HG03571 (cell line): ENCODE measurements around the gene POU2F1.
A peak's percentile ranks its signal among the peaks of the same experiment; 100 is the strongest.
"Not testable (repeated sequence)": the region's sequence is repeated elsewhere in the genome, so short reads cannot be mapped to it uniquely, and the experiment has no call there.

Experiments
- ATAC-seq: cut with Tn5 transposase; IDR thresholded peaks from one replicate; pipeline ENCODE4 v1.9.1; 2021; ENCODE audit not compliant: unreplicated experiment

POU2F1 gene

GRCh38 chr1:167305706-167306277, 85.1 kb downstream of the POU2F1 start:
- ATAC-seq = no peak

DNA sequence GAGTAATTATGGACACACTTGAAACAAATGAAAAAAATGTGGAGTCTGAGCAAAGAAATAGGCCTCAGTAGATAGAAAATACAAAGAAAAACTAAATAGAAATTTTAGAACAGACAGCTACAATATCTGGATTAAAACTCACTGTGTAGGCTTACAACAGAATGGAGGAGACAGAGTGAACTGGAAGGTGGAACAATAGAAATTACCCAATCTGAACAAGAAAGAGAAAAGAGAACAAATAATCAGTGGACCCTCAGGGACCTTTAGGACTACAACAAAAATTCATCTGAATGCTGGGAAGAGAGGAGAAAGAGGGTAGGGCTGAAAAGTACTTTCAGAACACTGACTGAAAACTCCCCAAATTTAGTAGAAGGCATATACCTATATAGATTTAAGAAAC, 90.0 kb downstream of the POU2F1 start:
- no peak for ATAC-seq

GRCh38 chr1:167312871-167313270, 92.2 kb downstream of the POU2F1 start:
- no peak for ATAC-seq

DNA sequence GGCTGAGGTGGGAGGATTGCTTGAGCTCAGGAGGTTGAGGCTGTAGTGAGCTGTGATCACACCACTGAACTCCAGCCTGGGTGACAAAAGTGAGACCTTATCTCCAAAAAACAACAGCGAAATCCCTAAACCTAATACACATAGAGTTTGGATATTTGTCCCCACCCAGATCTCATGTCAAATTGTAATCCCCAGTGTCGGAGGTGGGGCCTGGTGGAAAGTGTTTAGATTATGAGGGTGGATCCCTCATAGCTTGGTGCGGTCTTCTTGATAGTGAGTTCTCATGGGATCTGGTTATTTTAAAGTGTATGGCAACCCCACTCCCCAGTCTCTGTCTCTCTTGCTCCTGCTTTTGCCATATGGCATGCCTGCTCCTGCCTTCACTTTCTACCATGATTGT, 94.0 kb downstream of the POU2F1 start:
- no peak for ATAC-seq

DNA sequence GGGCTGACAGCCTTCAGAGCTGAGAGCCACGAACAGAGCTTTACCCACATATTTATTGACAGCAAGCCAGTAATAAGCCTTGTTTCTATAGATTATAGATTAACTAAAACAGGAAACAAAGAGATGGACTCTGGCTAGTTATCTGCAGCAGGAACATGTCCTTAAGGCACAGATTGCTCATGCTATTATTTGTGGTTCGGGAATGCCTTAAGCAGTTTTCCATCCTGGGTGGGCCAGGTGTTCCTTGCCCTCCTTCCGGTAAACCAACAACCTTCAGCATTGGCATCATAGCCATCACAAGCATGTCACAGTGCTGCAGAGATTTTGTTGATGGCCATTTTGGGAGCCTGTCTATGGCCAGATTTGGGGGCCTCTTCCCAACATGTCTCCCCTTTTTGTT, 96.8 kb downstream of the POU2F1 start:
- no peak for ATAC-seq

GRCh38 chr1:167319206-167319605, 98.5 kb downstream of the POU2F1 start:
- ATAC-seq = not testable (repeated sequence)

- no peak for ATAC-seq
Observed at GRCh38 chr1:167322483-167322882, 101.8 kb downstream of the POU2F1 start.

DNA sequence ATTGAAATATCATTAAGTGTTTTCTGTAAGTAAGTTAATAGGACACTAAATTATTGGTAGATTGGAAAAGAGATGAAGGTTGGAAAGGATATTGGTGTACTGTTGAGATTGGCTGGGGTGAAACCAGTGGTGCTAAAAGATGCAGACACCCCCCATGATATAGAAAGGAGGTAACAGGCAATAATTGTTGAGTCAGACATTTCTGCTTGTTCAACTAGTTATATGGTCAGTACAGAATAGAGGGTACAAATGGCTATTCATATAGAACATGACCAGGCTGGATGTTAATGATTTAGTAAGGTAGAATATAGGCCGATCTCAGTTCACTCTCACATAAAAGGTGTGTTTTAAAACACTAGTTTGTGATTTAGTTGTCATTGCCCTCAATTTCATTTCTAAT, 104.5 kb downstream of the POU2F1 start:
- ATAC-seq = no peak

- peak; percentile 1 for ATAC-seq
Observed at GRCh38 chr1:167328306-167328815, 107.7 kb downstream of the POU2F1 start.

DNA sequence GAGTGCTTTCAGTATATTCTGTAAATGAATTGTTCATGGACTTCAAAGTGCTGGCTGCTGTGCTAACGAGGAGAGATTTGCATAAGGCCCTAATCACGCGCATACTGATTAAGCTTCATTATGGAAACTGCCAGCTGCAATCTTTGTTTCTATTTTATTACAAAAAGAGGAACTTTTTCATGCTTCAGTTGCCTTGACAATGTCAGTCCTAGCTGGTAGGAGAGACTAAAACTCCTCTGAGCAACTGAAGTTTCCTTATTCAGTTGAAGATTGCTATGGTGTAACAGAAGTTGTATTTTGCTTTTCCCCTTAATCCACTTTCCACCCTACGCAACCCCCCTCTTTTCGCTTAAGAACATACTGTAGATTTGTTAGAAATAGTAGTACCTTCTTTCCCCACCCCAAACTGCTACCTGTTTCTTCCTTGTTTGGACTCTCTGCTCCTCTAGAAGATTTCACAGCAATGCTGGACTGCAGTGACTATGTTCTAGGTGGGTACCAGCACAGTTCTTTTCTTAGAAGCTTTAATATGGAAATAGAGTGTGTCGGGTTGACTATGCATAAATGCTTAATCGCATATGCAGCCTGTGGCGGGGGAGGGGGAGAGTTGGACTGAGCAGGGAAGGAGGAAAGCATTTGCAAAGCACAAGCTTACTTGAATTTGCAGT, 108.3 kb downstream of the POU2F1 start:
- ATAC-seq = peak; percentile 74

GRCh38 chr1:167330601-167331293, 110.1 kb downstream of the POU2F1 start:
- ATAC-seq = peak; percentile 32

DNA sequence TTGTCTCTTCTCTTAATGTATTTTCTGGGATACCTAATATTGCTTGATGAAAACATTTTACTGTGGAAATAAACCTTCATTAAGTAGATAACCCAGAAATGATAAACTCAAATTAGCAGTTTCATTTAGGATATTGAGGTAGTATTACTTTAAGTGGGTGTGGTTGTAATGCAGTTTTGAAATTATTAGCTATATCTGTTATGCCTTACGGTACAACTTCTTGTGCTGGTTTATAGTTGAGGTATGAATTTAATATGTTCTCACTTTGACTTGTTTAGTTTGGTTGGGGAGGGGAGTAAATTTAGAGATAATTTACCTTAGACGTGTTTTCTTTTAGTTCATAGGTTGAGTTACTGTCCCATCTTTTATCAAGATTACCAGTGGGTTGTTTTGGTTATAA, 111.0 kb downstream of the POU2F1 start:
- no peak for ATAC-seq

GRCh38 chr1:167332503-167332902, 111.8 kb downstream of the POU2F1 start:
- no peak for ATAC-seq

DNA sequence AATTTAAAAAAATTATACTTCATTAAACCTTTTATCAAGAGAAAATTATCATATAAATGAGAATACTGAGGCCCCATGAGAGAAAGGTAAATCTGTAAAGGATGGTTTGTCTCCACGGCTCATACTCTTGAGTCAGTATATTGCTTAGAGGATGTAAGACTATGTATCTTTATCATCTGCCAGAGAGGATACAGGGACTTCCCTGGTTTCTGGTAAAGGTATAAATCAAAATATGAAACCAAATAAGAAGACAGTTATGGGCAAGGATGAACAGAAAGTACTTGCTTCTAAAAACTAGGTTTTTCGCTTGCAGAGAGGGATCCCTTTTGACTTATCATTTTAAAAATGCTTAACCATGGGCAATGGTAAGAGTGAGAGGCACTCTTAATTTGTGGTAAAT, 112.4 kb downstream of the POU2F1 start:
- no peak for ATAC-seq

DNA sequence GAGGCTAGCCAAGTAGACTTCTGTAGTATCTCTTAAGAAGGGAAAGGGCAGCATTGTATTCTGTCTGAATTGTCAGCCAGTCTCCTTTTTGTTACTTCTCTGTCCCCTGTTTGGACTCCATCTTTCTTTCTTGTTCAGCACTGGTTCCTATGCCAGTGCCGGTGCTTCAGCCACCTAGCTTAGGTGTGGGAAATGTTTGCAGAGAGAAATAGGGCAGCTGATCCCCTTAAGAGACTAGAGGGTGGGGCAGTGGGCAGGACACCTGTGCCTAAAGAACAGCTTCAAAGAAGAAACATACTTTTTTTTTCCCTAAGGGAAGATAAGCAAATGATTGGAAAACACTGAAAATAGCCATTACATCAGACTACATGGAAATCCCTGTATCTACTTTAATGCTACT, 113.0 kb downstream of the POU2F1 start:
- ATAC-seq = no peak

DNA sequence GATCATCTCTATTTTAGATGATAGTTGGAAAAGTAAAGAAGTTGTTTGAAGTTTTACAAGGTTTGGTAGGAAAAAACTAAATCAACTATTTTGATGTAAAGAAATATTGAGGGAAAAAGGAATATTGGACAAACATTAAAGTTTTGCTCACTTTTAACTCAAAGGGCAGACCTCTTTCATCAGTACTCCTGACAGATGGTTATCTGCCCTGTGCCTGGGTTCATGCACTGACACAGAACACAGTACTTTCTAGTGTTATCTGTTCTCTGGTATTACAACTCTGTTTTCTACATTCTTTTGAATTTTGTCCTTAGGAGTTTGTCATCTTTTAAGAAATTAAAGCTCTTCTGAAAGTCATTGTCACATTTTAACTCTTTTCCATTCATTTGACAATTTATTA, 118.7 kb downstream of the POU2F1 start:
- ATAC-seq = no peak

- no peak for ATAC-seq
Observed at GRCh38 chr1:167342846-167343245, 122.2 kb downstream of the POU2F1 start.

GRCh38 chr1:167344112-167344511, 123.4 kb downstream of the POU2F1 start:
- ATAC-seq = no peak

- no peak for ATAC-seq
Observed at GRCh38 chr1:167344615-167345385, 124.1 kb downstream of the POU2F1 start.

GRCh38 chr1:167345386-167345733, 124.7 kb downstream of the POU2F1 start:
- ATAC-seq = no peak

DNA sequence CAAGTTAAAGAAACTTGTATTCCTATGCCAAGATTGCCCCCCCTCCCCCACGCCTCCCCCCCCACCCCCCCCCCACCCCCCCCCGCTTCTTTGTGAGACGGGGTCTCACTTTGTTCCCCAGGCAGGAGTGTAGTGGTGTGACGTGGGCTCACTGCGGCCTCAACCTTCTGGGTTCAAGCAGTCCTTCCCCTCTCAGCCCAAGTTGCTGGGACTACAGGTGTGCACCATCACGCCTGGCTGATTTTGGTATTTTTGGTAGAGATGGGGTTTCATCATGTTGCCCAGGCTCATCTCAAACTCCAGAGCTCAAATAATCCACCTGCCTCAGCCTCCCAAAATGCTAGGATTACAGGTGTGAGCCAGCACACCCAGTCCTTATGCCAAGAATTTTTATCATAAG, 136.6 kb downstream of the POU2F1 start:
- ATAC-seq = no peak

GRCh38 chr1:167359295-167359694, 138.6 kb downstream of the POU2F1 start:
- ATAC-seq = no peak
